ENCODE measurements around the gene IGF2BP3. TPM values are rescaled to one million over a fixed set of nuclear protein-coding genes. Genes with fewer than 3 reads are reported as not detected.

Gene IGF2BP3
- polyA plus RNA-seq, 1 donor (not counting 4 experiments of a cell fraction or from before 2014, with no cell fraction given) = 22.3 TPM

DNA sequence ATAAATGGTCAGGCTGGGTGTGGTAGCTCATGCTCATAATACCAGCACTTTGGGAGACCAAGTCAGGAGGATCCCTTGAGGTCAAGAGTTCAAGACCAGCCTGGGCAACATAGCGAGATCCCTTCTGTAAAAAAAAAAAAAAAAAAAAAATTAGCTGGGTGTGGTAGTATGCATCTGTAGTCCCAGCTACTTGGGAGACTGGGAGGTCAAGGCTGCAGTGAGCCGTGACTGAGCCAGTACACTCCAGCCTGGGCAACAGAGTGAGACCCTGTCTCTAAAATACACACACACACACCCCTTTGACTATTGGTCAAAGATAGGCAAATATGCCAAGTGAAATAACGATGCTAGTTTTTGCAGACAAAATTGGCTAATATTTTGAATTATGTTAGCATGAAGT lies 80.6 kb downstream of the IGF2BP3 start:
- Histone ChIP-seq H3K9me1 (ENCODE audit: control insufficient read depth, extremely low read depth, insufficient read depth, low read length) (no peaks in the 10 kb centered on the region), H3K4me3 (ENCODE audit: control insufficient read depth in 2 of 3, extremely low read depth in 1 of 3, insufficient read depth in 2 of 3, low read depth in 1 of 3, low read length in 3 of 3) (no peak overlapping the region), H3K4me1 (ENCODE audit: control insufficient read depth, extremely low read depth, insufficient read depth, low read length) (no peaks in the 10 kb centered on the region), H3K27ac (ENCODE audit: control insufficient read depth, insufficient read depth, low read length) (no peak overlapping the region), H3K36me3 (ENCODE audit: control insufficient read depth in 2 of 2, extremely low read depth in 1 of 2, insufficient read depth in 2 of 2, low read length in 2 of 2) (peaks cover 0 to 5% of the 10 kb centered on the region in 2 experiments), H4K20me1 (ENCODE audit: control insufficient read depth, extremely low read depth, insufficient read depth, low read length) (no peaks in the 10 kb centered on the region), H3K9me3 (ENCODE audit: control insufficient read depth, low read depth, low read length) (no peaks in the 10 kb centered on the region), H3K27me3 (ENCODE audit: control insufficient read depth, extremely low read depth, insufficient read depth, low read length) (no peaks in the 10 kb centered on the region), H3K4me2 (ENCODE audit: control insufficient read depth, extremely low read depth, insufficient read depth, low read depth, low read length) (no peak overlapping the region), H3K9ac (ENCODE audit: control insufficient read depth, extremely low read depth, insufficient read depth, low read length) (no peak overlapping the region), H2AFZ (ENCODE audit: control insufficient read depth, low read length) (no peak overlapping the region), H3K79me2 (ENCODE audit: control insufficient read depth, insufficient read depth, low read length) (no peaks in the 10 kb centered on the region)
- TF ChIP-seq, protein P1, sequence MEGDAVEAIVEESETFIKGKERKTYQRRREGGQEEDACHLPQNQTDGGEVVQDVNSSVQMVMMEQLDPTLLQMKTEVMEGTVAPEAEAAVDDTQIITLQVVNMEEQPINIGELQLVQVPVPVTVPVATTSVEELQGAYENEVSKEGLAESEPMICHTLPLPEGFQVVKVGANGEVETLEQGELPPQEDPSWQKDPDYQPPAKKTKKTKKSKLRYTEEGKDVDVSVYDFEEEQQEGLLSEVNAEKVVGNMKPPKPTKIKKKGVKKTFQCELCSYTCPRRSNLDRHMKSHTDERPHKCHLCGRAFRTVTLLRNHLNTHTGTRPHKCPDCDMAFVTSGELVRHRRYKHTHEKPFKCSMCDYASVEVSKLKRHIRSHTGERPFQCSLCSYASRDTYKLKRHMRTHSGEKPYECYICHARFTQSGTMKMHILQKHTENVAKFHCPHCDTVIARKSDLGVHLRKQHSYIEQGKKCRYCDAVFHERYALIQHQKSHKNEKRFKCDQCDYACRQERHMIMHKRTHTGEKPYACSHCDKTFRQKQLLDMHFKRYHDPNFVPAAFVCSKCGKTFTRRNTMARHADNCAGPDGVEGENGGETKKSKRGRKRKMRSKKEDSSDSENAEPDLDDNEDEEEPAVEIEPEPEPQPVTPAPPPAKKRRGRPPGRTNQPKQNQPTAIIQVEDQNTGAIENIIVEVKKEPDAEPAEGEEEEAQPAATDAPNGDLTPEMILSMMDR (optimal IDR thresholded peaks at IDR 0.05 in 1 of 3, IDR thresholded peaks at IDR 0.05 in 1 of 3, conservative IDR thresholded peaks at IDR 0.05 in 1 of 3; ENCODE audit: extremely low read depth in 1 of 3, insufficient read depth in 2 of 3, low read length in 3 of 3) = no peak
- no peak for TF ChIP-seq EZH2 (IDR thresholded peaks at IDR 0.05; ENCODE audit: low read length)
- FAIRE-seq (no peak), DNase-seq (ENCODE audit: low read depth, low spot score) (no peak)
- dilution Hi-C loops (cut with MboI; ENCODE audit: extremely low pct_ligation_motif_present, low sequenced_read_pairs) = no loop called here

DNA sequence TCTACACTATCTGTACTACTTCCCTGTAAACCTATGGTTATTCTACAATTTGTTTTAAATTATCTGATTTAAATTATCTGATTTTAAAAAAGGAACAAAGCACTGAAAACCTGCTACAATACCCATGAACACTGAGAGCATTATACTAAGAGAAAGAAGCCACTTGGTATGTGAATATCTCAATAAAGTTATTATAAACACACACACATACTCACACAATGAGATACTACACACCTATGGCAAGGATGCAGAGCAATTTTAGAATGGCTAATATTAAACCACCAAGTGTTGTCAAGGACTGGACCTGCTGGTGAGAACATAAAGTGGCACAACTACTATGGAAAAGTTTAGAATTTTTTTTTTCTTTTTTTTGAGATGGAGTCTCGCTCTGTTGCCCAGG lies 82.7 kb downstream of the IGF2BP3 start:
- Histone ChIP-seq H3K9me1 (ENCODE audit: control insufficient read depth, extremely low read depth, insufficient read depth, low read length) (no peaks in the 10 kb centered on the region), H3K9ac (ENCODE audit: control insufficient read depth, extremely low read depth, insufficient read depth, low read length) (no peak overlapping the region), H3K4me1 (ENCODE audit: control insufficient read depth, extremely low read depth, insufficient read depth, low read length) (no peaks in the 10 kb centered on the region), H3K27me3 (ENCODE audit: control insufficient read depth, extremely low read depth, insufficient read depth, low read length) (no peaks in the 10 kb centered on the region), H4K20me1 (ENCODE audit: control insufficient read depth, extremely low read depth, insufficient read depth, low read length) (no peaks in the 10 kb centered on the region), H2AFZ (ENCODE audit: control insufficient read depth, low read length) (no peak overlapping the region), H3K4me2 (ENCODE audit: control insufficient read depth, extremely low read depth, insufficient read depth, low read depth, low read length) (no peak overlapping the region), H3K36me3 (ENCODE audit: control insufficient read depth in 2 of 2, extremely low read depth in 1 of 2, insufficient read depth in 2 of 2, low read length in 2 of 2) (peaks cover 0 to 1% of the 10 kb centered on the region in 2 experiments), H3K79me2 (ENCODE audit: control insufficient read depth, insufficient read depth, low read length) (no peaks in the 10 kb centered on the region), H3K9me3 (ENCODE audit: control insufficient read depth, low read depth, low read length) (no peaks in the 10 kb centered on the region), H3K27ac (ENCODE audit: control insufficient read depth, insufficient read depth, low read length) (no peak overlapping the region), H3K4me3 (ENCODE audit: control insufficient read depth in 2 of 3, extremely low read depth in 1 of 3, insufficient read depth in 2 of 3, low read depth in 1 of 3, low read length in 3 of 3) (no peak overlapping the region)
- DNase-seq (ENCODE audit: low read depth, low spot score) (no peak), FAIRE-seq (no peak)
- TF ChIP-seq EZH2 (IDR thresholded peaks at IDR 0.05; ENCODE audit: low read length) = no peak
- TF ChIP-seq, protein P1 (optimal IDR thresholded peaks at IDR 0.05 in 1 of 3, IDR thresholded peaks at IDR 0.05 in 1 of 3, conservative IDR thresholded peaks at IDR 0.05 in 1 of 3; ENCODE audit: extremely low read depth in 1 of 3, insufficient read depth in 2 of 3, low read length in 3 of 3) = no peak
- dilution Hi-C loops (cut with MboI; ENCODE audit: extremely low pct_ligation_motif_present, low sequenced_read_pairs) = no loop called here

Measured in keratinocyte (primary cell).